HepG2 (cell line): Measurements from ENCODE around the gene CEP43. TPM values are rescaled to one million over a fixed set of nuclear protein-coding genes. Genes with fewer than 3 reads are reported as not detected.

Experiments used
- AKAP8 ChIP-seq: sonication (generic); formaldehyde crosslinking; IDR thresholded peaks from 2 replicates; pipeline ENCODE4 v1.5.1; 2020; ENCODE audit warnings: mild to moderate bottlenecking, missing genetic modification reagents
- ATF7 ChIP-seq, 2 experiments: fragments of 450-650 bp in 1 of 2; sonication (generic) in 1 of 2; formaldehyde crosslinking in 1 of 2; IDR thresholded peaks; 2 replicates each; pipeline versions ENCODE4 v1.4.0 to v1.6.1; 2016 to 2020; ENCODE audit warnings: antibody characterized with exemption in 1 of 2, mild to moderate bottlenecking in 1 of 2, missing genetic modification reagents in 1 of 2
- CEBPB ChIP-seq: IDR thresholded peaks from 2 replicates; pipeline ENCODE4 v1.6.1; 2011; ENCODE audit warnings: low read depth, low read length, improper control_type of control experiment, borderline replicate concordance
- DMAP1 ChIP-seq: IDR thresholded peaks from 2 replicates; pipeline ENCODE4 v1.6.1; 2016
- GZF1 ChIP-seq: sonication (generic); formaldehyde crosslinking; IDR thresholded peaks from 2 replicates; pipeline ENCODE4 v1.5.1; 2020; ENCODE audit warnings: mild to moderate bottlenecking, missing genetic modification reagents
- LCORL ChIP-seq, 2 experiments: fragments of 450-650 bp in 1 of 2; sonication (generic) in 1 of 2; formaldehyde crosslinking in 1 of 2; IDR thresholded peaks; 2 replicates each; pipeline versions ENCODE4 v1.5.0 to v1.6.1; 2017 to 2020; ENCODE audit warnings: antibody characterized with exemption in 1 of 2, missing genetic modification reagents in 1 of 2
- MBD4 ChIP-seq: IDR thresholded peaks from 2 replicates; pipeline ENCODE4 v1.6.1; 2012; ENCODE audit warnings: low read length, inconsistent platforms, borderline replicate concordance
- MIER3 ChIP-seq: IDR thresholded peaks from 2 replicates; pipeline ENCODE4 v1.6.1; 2016; ENCODE audit warnings: missing compliant biosample characterization, borderline replicate concordance
- NONO ChIP-seq, 2 experiments: fragments of 450-650 bp in 1 of 2; sonication (generic) in 1 of 2; formaldehyde crosslinking in 1 of 2; IDR thresholded peaks in 1 of 2; conservative IDR thresholded peaks in 1 of 2; 2 replicates each; pipeline versions ENCODE4 v1.6.1 to v1.8.0; 2017 to 2022; ENCODE audit warnings: mild to moderate bottlenecking in 1 of 2, missing genetic modification reagents in 1 of 2, moderate library complexity in 1 of 2
- POLR2A ChIP-seq, 2 experiments: IDR thresholded peaks; 2 replicates each; pipeline ENCODE4 v1.6.1; 2011; ENCODE audit warnings: low read depth in 2 of 2, low read length in 2 of 2, mild to moderate bottlenecking in 1 of 2, moderate library complexity in 1 of 2; ENCODE audit not compliant: insufficient read depth in 1 of 2
- SOX5 ChIP-seq: IDR thresholded peaks from 2 replicates; pipeline ENCODE4 v1.6.1; 2016; ENCODE audit warnings: borderline replicate concordance
- SP2 ChIP-seq: sonication (generic); formaldehyde crosslinking; IDR thresholded peaks from 2 replicates; pipeline ENCODE4 v1.5.1; 2020; ENCODE audit warnings: mild to moderate bottlenecking, missing genetic modification reagents
- STAT5B ChIP-seq: sonication (generic); formaldehyde crosslinking; IDR thresholded peaks from 2 replicates; pipeline ENCODE4 v1.4.0; 2020; ENCODE audit warnings: missing genetic modification reagents
- TBX2 ChIP-seq: sonication (generic); formaldehyde crosslinking; IDR thresholded peaks from 2 replicates; pipeline ENCODE4 v1.5.0; 2020; ENCODE audit warnings: missing genetic modification reagents, mild to moderate bottlenecking, borderline replicate concordance
- ZNF451 ChIP-seq: sonication (generic); formaldehyde crosslinking; IDR thresholded peaks from 2 replicates; pipeline ENCODE4 v1.5.0; 2020; ENCODE audit warnings: mild to moderate bottlenecking, missing genetic modification reagents
- polyA plus RNA-seq, 8 experiments: library from polyadenylated mRNA; depleted of rRNA in 3 of 8; stranded (reverse) in 7 of 8; unstranded in 1 of 8; fragments of >200 nt; fragmentation: Illumina TruSeq in 4 of 8; extraction: Trizol in 4 of 8; gene quantifications; 2 replicates each; pipeline versions ENCODE4 v1.2.1 to v1.2.3, GENCODE V29; 2011 to 2016; ENCODE audit warnings: low read depth in 4 of 8, missing spikeins in 1 of 8, mixed read lengths in 1 of 8; ENCODE audit not compliant: insufficient read depth in 1 of 8
- total RNA-seq, 5 experiments: library from RNA; depleted of rRNA; stranded (reverse); fragments of >200 nt; fragmentation: Illumina TruSeq; extraction: Trizol; gene quantifications; 2 replicates each; pipeline ENCODE4 v1.2.3, GENCODE V29; 2016; ENCODE audit warnings: low read depth in 1 of 5
- TF ChIP-seq, protein P1 (sequence below): sonication (generic); formaldehyde crosslinking; IDR thresholded peaks from 2 replicates; pipeline ENCODE4 v1.4.0; 2020; ENCODE audit warnings: mild to moderate bottlenecking, missing genetic modification reagents
- TF ChIP-seq, protein P2 (sequence below): sonication (generic); formaldehyde crosslinking; IDR thresholded peaks from 2 replicates; pipeline ENCODE4 v1.4.0; 2020; ENCODE audit warnings: missing genetic modification reagents
- TF ChIP-seq, protein P3 (sequence below): sonication (generic); formaldehyde crosslinking; IDR thresholded peaks from 2 replicates; pipeline ENCODE4 v1.8.0; 2023; ENCODE audit warnings: mild to moderate bottlenecking, missing genetic modification reagents
- TF ChIP-seq, protein P4 (sequence below): sonication (generic); formaldehyde crosslinking; IDR thresholded peaks from 2 replicates; pipeline ENCODE4 v1.4.0; 2020; ENCODE audit warnings: missing genetic modification reagents, borderline replicate concordance

Gene CEP43
- total and polyA plus RNA-seq, 2 of the 13 experiments (the other 11 are each of a cell fraction or from before 2014, with no cell fraction given): 29.3 to 73.9 TPM

DNA sequence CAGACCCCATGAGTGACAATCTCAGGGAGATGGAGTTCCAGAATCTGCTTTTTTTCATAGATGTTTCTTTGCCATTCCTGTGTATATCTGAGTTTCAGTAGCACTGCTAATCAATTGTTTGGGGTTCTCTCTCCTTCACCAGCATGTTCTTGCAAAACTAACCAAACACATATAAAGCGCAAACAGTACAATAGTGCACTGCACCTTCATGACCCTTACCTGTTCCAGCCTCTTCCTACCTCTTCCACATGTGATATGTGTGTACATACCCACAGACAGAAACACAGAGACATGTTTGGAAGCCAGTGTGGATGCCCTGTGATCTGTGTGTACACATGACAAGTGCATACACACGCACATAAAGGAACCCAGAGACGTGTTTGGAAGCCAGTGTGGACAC is 1.8 kb upstream of the CEP43 start (continued):
- TF ChIP-seq, protein P1, sequence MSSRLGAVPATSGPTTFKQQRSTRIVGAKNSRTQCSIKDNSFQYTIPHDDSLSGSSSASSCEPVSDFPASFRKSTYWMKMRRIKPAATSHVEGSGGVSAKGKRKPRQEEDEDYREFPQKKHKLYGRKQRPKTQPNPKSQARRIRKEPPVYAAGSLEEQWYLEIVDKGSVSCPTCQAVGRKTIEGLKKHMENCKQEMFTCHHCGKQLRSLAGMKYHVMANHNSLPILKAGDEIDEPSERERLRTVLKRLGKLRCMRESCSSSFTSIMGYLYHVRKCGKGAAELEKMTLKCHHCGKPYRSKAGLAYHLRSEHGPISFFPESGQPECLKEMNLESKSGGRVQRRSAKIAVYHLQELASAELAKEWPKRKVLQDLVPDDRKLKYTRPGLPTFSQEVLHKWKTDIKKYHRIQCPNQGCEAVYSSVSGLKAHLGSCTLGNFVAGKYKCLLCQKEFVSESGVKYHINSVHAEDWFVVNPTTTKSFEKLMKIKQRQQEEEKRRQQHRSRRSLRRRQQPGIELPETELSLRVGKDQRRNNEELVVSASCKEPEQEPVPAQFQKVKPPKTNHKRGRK (CRISPR knock-in tag): no peak
- TF ChIP-seq DMAP1 (CRISPR knock-in tag) (no peak), MIER3 (CRISPR knock-in tag) (no peak), ATF7 (IDR thresholded peaks at IDR 0.05) (no peak), ATF7 (CRISPR knock-in tag; IDR thresholded peaks at IDR 0.05) (no peak), STAT5B (CRISPR knock-in tag) (no peak), ZNF451 (CRISPR knock-in tag) (no peak), SP2 (no peak), TBX2 (CRISPR knock-in tag) (no peak), MBD4 (no peak), NONO (IDR thresholded peaks at IDR 0.05) (no peak), NONO (CRISPR knock-in tag; conservative IDR thresholded peaks at IDR 0.05) (peak; percentile 49; the same call in 1 of the 2 replicates), SOX5 (CRISPR knock-in tag) (peak; percentile 40; the same call in 1 of the 2 replicates), AKAP8 (CRISPR knock-in tag) (0 out of 2 replicates have a peak, but pooled peaks have one; percentile 15), CEBPB (peak; percentile 56; the same call in 1 of the 2 replicates), GZF1 (CRISPR knock-in tag) (no peak), POLR2A (IDR thresholded peaks at IDR 0.05; ENCODE audit: insufficient read depth in 1 of 2, low read depth in 2 of 2, low read length in 2 of 2) (0 out of 4 replicates have a peak, but pooled peaks of 1 of the 2 experiments have one; percentile 14), LCORL (IDR thresholded peaks at IDR 0.05) (no peak), LCORL (CRISPR knock-in tag; IDR thresholded peaks at IDR 0.05) (0 out of 2 replicates have a peak, but pooled peaks have one; percentile 6)
- TF ChIP-seq, protein P2, sequence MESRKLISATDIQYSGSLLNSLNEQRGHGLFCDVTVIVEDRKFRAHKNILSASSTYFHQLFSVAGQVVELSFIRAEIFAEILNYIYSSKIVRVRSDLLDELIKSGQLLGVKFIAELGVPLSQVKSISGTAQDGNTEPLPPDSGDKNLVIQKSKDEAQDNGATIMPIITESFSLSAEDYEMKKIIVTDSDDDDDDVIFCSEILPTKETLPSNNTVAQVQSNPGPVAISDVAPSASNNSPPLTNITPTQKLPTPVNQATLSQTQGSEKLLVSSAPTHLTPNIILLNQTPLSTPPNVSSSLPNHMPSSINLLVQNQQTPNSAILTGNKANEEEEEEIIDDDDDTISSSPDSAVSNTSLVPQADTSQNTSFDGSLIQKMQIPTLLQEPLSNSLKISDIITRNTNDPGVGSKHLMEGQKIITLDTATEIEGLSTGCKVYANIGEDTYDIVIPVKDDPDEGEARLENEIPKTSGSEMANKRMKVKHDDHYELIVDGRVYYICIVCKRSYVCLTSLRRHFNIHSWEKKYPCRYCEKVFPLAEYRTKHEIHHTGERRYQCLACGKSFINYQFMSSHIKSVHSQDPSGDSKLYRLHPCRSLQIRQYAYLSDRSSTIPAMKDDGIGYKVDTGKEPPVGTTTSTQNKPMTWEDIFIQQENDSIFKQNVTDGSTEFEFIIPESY (CRISPR knock-in tag): peak; percentile 65
- TF ChIP-seq, protein P3, sequence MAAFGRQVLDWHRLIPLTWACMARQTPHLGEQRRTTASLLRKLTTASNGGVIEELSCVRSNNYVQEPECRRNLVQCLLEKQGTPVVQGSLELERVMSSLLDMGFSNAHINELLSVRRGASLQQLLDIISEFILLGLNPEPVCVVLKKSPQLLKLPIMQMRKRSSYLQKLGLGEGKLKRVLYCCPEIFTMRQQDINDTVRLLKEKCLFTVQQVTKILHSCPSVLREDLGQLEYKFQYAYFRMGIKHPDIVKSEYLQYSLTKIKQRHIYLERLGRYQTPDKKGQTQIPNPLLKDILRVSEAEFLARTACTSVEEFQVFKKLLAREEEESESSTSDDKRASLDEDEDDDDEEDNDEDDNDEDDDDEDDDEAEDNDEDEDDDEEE: 0 out of 2 replicates have a peak, but pooled peaks have one; percentile 10
- TF ChIP-seq, protein P4, sequence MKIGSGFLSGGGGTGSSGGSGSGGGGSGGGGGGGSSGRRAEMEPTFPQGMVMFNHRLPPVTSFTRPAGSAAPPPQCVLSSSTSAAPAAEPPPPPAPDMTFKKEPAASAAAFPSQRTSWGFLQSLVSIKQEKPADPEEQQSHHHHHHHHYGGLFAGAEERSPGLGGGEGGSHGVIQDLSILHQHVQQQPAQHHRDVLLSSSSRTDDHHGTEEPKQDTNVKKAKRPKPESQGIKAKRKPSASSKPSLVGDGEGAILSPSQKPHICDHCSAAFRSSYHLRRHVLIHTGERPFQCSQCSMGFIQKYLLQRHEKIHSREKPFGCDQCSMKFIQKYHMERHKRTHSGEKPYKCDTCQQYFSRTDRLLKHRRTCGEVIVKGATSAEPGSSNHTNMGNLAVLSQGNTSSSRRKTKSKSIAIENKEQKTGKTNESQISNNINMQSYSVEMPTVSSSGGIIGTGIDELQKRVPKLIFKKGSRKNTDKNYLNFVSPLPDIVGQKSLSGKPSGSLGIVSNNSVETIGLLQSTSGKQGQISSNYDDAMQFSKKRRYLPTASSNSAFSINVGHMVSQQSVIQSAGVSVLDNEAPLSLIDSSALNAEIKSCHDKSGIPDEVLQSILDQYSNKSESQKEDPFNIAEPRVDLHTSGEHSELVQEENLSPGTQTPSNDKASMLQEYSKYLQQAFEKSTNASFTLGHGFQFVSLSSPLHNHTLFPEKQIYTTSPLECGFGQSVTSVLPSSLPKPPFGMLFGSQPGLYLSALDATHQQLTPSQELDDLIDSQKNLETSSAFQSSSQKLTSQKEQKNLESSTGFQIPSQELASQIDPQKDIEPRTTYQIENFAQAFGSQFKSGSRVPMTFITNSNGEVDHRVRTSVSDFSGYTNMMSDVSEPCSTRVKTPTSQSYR (CRISPR knock-in tag): no peak
